ENCODE results near the gene PTTG1IP.
A peak's percentile ranks its signal among the peaks of the same experiment; 100 is the strongest.

Gene PTTG1IP

GRCh38 chr21:44894687-44895302 is 21.3 kb upstream of the PTTG1IP start:
- no peak for DNase-seq

DNA sequence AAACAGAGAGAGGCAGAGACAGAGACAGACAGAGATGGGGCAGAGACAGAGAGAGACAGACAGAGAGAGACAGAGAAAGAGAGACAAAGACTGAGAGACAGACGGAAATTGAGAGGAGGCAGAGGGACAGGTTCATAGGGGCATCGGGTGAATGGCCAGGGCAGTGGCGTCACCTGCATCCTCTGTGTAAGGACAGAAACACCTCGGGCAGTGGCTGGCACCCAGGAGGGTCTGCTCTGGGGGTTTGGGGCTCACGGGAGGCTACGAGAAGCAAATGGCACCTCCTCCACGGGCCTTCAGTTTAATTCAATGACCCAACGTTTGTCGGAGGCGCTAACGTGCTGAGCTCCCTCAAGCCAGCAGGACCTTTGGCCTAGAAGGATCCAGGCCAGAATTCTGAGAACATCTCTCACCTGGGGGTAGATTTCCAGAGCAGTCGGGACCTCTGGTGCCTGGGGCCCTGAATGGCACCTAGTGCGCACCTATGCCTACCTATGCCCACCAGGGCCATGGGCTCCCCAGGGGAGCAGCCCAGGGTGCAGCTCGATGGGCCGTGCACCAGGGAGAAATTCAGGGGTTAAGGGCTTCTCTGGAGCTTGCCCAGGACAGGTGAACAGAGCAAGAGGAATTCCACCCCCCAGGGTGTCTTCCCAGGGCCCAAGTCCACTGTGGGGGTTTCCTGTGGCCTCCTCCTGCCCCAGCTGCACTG is 20.6 kb upstream of the PTTG1IP start:
- no peak for DNase-seq

GRCh38 chr21:44893278-44893556 is 19.7 kb upstream of the PTTG1IP start:
- no peak for DNase-seq

DNA sequence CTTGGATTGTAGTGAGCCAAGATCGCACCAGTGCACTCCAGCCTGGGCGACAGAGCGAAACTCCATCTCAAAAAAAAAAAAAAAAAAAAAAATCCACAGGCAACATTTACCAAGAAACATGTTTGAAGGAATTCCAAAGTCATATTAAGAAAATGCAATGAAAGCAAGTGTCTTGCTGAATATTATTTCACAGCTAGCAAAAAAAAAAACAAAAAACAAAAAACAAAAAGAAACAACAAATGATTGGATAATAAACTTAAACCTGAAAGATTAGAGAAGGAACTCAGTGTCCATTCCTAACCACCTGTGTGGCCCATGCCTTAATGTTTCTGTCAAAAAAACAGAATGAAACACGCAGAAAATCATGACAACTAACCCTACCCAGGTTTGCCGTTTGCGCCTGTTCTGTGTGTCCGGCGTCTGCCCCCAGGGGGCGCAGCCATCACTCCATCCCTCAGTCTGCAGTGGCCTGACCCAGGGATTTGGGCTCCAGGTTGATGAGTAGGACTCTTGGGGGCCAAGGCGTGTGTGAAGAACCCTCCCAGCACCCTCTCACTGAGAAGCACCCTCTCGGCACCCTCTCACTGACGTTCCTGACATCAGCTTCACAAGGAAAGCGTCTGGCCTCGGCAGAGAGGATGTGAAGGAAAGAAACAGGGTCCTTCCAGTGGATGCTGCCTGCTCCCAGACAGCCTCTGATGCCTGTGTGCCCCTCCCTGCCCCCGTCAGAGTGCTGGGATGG is 19.2 kb upstream of the PTTG1IP start:
- DNase-seq, result peak; percentile 81

DNA sequence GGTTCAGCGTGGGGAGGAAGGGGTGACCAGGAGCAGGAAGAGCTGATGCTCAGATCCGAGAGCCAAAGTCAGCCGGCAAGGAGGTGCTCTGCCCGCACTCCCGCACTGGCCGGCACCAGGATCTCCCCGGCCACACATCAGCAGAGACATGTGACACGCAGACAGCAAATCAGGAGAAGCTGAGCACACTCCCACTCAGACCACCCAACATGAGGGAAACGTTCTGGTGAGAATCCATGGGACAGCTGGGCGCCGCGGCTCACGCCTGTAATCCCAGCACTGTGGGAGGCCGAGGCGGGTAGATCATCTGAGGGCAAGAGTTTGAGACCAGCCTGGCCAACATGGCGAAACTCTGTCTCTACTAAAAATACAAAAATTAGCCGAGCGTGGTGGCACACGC is 18.6 kb upstream of the PTTG1IP start:
- no peak for DNase-seq

GRCh38 chr21:44891631-44892031 is 18.1 kb upstream of the PTTG1IP start:
- DNase-seq, result no peak

DNA sequence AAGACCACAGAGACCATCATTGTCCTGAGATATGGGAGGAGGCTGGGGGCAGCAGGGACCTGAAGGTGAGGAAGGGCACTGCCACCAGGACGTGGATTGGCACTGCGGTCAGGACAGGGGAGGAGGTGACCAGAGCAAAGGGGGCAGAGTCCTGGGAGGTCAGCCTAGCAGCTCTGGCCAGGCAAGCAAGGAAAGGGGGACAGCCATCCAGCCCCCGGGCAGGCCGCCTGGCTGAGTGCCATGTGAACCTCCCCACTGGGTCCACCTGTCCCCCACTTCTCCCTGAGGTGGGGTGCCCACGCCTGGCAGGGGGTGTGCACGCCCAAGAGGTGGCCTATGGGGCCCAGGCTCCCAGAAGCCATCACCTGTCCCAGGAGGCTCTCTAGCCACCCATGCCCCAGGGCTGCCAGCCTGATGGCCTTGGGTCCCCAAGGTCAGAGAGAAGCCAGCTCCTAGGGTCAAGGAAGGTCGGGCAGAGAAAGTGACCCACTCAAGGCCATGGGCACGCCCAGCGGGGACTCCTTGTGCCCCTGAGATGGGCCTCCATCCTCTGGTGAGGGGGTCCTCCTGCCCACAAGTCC is 17.6 kb upstream of the PTTG1IP start:
- DNase-seq, result no peak

DNA sequence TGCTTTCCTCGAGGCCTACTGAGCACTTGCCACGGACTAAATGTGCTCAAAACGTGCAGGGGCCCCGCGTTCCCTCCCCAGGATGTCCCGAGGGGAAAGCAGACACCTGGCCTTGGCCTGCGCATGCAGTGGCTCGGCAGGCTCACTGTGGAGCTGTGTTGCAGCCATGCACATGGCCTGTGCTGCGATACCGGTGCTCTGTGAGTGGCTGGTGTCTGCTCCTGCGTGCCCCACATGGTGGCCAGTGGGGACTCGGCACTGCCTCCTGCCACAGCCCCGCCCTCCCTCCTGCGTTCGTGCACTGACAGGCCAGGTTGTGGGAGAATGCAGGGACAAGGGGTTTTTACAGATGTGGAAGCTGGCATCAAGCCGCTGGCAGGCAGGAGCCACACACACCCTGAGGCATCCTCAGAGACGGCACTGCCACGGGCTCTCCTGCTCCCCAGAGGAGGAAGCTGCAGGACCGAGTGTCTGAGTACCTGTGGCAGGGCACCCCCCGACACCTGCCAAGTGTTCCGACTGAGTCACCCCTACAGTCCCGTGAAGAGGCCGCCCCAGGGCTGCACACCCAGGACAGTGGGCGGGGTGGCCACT is 16.9 kb upstream of the PTTG1IP start:
- DNase-seq, result no peak

DNA sequence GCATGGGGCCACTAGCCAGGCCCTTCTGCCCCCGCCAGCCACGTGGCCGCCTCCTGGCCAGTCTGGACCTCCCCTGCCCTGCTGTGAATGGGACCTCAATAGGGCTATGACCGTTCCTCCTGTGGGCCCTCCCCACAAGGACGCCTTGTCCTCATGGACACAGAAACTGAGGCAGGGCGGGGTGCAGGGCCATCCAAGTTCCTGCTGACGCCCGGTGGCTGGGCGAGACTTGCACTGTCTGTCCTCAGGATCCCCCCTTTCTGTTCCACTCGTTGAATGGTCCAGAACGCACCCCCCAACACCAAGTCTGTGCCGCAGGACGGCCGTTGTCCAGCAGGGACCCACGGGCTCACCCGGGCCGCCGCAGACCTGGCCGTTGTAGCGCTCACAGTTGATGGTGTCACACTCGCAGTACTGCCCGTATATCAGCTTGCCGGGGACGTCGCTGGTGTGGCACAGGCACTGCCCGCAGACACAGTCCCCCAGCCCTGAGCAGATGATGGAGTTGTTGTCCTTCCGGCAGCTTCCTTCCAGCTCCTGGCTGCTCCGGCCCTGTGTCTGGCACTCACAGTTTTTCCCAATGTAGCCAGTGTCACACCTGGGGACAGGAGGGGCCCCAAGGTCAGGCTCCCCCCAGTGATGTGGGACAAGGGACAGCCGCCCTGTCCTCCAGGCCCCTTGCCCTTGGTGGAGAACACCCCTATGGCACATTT is 16.3 kb upstream of the PTTG1IP start:
- no peak for DNase-seq

DNA sequence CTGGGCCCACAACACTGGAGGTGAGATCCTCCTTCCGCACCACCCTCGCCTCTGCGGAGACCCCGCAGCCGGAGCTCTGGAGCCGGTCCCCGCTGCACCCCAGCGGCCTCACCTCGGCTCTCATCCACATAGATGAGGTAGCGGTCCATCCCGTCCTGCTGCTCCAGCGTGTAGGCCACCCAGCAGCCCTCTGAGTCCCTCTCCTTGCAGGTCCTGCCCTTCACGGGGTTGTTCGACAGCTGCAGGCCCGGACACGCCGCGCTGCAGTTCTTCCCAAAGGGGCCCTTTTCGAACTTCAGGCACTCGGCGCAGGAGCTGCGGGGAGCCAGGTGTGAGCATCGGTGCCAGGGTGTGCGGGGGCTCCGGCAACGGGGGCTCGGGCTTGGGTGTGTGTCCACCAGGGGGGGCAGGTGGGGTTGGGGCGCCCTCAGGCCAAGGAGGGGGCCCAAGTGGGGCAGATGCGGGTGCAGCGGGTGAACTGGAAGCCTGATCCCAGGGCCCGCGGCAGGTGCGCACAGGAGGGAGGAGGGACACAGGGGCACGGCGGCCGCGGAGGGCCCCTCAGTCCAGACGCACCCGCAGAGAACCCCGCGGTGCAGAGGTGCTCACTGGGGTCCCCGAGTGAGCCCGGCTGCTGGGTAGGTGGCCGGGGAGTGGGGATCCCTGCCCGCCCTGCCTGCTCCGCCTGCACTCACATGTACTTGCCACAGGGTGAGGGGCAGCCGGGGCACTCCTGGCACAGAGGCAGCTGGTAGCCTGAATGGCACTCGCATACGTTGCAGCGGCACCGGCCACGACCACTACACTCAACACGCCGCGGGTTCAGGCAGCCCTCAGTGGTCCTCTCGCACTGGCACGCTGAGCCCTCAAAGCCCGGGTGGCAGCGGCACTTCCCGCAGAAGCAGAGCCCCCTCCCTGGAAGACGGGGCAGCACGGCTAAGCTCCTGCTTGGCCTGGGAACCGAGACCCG is 15.4 kb upstream of the PTTG1IP start:
- no peak for DNase-seq

DNA sequence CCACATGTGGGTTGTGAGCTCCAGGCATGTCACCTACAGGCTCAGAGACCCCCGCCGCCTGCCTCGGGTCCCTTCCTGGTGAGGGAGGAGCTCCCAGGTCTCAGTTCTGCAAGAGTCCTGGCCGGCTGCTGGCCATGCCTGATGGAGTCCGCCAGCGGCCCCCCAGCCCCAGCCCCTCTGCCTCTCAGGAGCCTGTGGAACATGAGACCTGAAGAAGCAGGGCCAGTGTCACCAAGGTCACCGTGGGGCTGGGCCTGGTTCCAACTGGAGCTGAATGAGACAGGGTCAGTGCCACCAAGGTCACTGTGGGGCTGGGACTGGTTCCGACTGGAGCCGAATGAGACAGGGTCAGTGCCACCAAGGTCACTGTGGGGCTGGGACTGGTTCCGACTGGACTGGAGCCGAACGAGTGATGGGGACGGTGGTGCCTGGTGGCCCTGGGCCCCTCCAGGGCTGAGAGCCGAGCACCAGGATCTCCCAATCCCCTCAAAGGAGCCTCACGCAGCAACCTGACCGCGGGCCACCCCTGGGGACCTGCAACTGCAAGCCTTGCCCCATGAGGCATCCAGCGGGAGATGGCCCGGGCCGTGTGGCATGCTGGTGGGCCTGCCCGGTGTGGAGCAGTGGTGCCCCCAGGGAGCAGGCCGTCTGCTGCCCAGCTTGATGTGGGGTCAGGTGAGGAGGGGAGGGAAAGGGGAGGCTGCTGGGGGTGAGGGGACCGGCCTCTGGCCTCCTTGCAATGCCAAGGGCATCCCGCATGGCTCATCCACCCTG is 14.5 kb upstream of the PTTG1IP start:
- DNase-seq, result no peak

DNA sequence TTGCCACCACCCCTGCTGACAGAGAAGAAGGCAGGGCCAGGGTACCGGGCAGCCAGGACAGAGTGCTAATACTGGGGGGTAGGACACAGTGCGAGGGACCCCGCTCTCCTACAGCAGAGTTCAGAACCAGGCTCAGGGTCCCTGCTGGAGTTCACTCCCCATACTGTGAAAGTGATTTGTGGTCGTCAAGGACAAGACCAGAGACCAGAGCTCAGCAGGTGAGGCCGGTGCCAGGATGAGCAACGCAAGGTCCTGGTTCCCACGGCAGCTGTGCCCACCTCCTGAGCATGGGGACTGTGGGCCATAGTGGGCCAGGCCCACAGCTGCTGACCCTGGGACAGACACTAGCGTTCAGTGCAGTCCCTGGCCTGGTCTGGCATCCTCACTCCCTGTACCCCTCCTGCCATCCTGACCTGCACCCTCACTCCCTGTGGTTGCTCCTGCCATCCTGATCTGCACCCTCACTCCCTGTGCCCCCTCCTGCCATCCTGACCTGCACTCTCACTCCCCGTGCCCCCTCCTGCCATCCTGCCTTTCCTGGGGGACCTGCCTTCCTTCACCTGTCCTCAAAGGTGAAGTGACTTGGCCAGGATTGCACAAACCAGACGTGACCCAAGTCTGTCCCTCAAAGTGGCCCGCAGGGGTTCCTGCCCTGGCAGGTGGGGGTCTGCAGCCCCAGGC is 13.8 kb upstream of the PTTG1IP start:
- DNase-seq, result no peak

DNA sequence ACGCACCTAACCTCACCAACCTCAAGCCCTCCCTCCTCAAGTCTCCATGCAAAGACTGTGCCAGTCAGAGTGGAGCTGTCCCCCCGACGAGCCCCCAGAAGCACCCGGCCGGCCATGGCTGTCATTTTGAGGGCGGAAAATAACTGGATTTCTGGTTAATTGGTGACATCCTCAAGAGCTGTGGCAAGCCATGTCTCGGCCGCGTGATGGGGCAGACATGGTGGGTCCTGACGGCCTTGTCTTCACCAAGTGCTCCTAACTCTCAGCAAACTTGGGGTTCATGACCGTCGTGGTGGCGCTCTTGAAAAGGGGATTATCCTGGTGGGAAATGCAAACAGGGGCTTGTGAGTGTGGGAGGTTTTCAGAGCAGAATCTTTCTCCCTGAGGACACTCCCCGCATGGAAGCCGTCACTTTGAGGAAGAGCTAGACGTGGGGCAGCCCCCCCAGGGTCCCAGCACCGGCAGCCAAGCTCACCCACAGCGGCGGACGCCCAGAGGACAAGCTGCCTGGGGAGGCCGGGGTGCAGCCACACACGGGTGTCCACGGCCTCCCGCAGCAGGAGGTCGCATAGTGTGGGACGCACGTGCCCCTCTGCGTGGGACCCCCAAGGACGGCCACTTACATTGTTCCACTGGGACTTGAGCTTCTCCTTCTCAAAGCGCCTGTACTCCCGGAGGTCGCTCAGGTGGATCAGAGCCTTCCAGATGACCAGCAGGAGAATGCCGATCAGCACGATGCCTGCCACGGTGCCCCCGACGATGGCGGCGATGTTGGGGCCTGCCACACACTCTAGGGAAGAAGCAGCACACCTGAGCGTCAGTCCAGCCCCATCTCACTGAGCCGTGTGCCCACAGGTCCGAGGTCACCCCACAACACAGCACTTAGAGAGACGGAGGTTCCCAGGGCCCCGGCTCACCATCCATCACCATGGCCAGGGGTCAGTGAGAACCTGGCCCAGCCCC is 12.9 kb upstream of the PTTG1IP start:
- DNase-seq, result no peak

- no peak for DNase-seq
These were observed 12.1 kb upstream of the PTTG1IP start for GRCh38 chr21:44885615-44886014.

DNA sequence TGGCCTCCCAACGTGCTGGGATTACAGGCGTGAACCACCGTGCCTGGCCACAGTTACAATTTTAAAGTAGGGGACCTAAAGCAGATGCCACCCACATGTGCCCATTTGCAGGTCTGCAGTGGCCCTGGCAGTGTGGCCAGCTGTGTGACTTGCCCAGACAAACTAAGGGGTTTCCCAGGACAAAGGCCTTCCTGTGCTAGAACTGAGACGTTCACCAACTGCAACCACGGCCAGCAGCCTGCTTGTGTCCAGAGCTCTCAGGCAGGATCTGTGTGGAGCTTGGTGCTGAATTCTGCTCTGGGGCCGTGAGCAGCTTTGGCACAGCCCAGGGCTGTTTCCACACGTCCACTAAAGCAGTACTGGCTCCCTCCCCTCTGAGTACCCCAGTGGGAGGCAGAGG is 10.6 kb upstream of the PTTG1IP start:
- peak; percentile 12 for DNase-seq

- DNase-seq, result no peak
These were observed 9.8 kb upstream of the PTTG1IP start for GRCh38 chr21:44883250-44883649.

- peak; percentile 48 for DNase-seq
These were observed 7.8 kb upstream of the PTTG1IP start for GRCh38 chr21:44881198-44881872.

DNA sequence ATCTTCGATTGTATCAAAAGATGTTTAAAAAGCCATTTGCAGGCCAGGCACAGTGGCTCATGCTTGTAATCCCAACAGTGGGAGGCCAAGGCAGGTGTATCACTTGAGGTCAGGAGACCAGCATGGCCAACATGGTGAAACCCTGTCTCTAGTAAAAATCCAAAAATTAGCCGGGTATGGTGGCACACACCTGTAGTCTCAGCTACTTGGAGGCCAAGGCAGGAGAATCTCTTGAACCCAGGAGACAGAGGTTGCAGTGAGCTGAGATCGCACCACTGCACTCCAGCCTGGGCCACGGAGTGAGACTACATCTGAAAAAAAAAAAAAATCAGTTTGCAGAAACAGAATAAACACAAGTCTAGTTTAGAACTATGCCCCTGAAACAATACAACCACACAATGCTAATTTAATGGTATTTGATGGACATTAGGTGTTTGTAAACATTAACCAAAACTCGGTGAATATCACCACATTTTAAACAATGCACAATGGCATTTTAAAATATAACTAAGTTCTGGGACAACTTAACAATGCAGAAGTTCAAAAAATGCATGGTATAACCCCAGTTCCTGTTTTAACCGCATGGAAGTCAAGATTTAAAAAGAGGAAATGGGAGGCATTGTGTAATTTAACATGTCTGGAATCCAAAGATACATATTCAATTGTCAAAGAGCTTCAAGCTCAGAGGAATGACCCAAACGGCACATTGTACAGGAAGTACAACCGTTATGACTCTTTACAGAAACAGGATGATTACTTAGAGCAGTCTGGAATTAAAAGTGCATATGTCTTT is 7.1 kb upstream of the PTTG1IP start:
- DNase-seq, result peak; percentile 95

Data from hematopoietic multipotent progenitor cell treated with erythropoietin and hydrocortisone succinate and interleukin-3 and kit ligand, for 4 days (in vitro differentiated cells).